ENCODE results near the gene AGPAT2.
A peak's percentile ranks its signal among the peaks of the same experiment; 100 is the strongest.

The AGPAT2 gene

GRCh38 chr9:136629001-136629878 is 58.0 kb downstream of the AGPAT2 start:
- DNase-seq (ENCODE audit: low spot score) (no peak), FAIRE-seq (no peak)

GRCh38 chr9:136628268-136628667 is 59.0 kb downstream of the AGPAT2 start:
- DNase-seq (ENCODE audit: low spot score) (no peak), FAIRE-seq (no peak)

DNA sequence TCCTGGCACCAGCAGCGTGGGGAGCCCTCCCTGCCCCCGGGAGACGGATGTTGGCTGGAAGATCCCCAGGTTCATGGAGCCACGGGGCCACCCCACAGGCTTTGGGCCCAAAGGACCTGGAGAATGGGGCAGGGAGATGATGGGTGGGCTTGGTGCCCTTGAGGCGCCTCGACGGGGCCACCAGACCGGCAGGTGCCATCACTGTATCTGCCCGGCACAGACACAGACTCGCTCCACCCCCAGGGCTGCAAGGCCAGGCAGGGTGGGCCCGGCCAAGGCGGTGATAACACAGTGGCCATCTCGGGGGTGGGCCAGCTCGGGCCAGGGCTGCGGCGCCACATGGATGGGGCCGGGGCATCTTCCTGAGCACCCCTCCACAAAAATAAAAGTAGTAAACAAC is 59.6 kb downstream of the AGPAT2 start:
- FAIRE-seq = no peak
- DNase-seq (ENCODE audit: low spot score) = no peak

- no peak for DNase-seq (ENCODE audit: low spot score)
Observed at GRCh38 chr9:136626740-136627642, 60.3 kb downstream of the AGPAT2 start.

GRCh38 chr9:136626066-136626725 is 61.1 kb downstream of the AGPAT2 start:
- no peak for FAIRE-seq
- DNase-seq (ENCODE audit: low spot score) = no peak

More at GRCh38 chr9:136626740-136627642, 60.3 kb downstream of the AGPAT2 start:
- FAIRE-seq = no peak

DNA sequence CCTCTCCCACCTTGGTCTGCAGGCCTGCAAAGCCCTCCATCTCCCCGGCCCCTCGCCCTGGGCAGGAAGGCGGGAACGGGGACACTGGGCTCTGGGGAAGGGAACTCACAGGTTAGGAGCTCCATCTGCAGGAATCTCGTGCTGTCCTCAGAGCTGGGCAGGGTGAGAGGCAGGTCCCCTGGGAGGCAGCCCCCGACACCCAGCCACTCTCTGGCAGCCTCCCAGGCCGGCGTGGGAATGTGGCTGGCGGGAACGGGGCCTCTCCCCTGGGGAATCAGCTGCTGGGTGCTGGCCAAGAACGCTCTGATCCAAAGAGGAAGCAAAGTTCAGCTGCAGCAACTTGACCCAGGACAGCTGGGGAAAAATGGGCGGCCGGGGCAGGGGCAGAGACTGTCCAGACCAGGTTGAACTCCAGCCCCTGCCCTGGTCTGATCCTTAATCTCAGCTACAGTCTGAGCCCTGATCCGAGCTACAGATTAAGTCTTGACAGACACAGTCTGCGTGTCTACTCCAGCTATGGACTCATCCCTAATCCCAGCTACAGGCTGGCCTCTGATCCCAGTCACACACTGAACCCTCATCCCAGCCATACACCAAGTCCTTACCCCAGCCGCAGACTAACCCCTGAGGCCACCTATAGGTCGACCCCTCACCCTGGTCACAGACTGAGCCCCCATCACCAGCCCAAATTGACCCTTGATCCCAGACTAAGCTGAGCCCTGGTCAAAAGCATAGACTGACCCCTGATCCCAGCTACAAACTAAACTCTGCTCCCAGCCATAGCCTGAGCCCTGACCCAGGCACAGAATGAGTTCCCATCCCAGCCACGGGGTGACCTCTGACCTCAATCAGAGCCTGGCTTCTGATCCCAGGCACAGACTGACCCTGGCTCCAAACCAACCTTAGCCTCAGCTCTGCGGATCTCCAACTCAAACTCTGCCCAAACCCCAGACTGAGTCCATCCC is 61.9 kb downstream of the AGPAT2 start:
- FAIRE-seq (no peak), DNase-seq (ENCODE audit: low spot score) (peak; percentile 63)

GRCh38 chr9:136624184-136624951 is 62.9 kb downstream of the AGPAT2 start:
- FAIRE-seq (no peak), DNase-seq (ENCODE audit: low spot score) (no peak)

DNA sequence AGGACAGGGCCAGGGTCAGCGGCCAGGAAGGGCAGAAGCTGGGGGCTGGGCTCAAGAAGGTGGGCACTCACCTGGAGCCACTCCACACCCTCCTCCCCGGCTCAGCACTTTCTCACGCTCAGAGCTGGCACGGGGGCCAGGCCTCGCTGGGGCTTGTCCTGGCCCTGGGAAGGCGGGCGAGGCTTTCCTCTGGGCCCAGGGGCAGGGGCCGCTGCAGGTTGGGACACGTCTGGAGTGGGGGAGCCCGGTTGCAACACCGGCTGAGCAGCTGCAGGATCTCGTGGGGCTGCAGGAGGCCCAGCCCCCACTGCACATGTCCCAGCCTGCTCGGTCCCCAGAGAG is 63.4 kb downstream of the AGPAT2 start:
- no peak for FAIRE-seq
- no peak for DNase-seq (ENCODE audit: low spot score)
